ENCODE data around the gene RIT1.

The RIT1 gene

DNA sequence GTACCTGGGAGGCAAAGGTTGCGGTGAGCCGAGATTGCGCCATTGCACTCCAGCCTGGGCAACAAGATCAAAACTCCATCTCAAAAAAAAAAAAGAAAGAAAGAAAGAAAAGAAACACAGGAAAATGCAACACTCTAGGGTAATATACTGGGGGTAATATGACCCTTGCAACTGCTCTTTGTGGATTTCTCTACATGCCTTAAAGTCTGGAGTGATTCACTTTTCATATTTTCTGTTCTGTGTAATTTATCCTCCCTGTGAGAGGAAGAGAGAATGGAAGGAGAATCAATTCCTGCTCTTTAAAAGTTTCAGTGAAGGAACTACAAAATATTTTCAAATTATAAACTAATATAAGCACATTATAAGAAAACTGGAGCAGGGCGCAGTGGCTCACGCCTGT lies 22.7 kb downstream of the RIT1 start:
- Histone ChIP-seq H3K27ac (ENCODE audit: low read depth, low read length) (no peak overlapping the region), H3K9ac (ENCODE audit: low read length) (no peak overlapping the region)

DNA sequence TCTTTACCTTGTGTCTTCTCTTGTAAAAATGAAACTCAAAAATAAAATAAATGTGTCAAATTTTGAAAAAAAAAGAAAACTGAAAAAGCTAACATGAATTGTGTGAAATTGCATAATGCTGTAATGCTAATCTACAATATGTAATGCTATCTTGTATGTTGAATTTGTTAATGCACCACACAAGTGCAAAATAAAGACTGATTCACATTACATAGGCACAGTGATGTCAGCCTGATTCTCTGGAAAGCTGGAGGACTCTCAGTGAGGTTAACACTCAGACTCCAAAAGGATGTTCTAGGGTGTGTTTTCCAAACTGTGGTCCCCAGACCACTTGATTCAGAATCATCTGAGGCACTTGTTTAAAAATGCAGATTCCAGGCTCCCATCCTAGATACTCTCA lies 26.2 kb downstream of the RIT1 start:
- Histone ChIP-seq H3K9me3 (ENCODE audit: low read length) (no peaks in the 10 kb centered on the region), H3K4me3 (ENCODE audit: low read depth in 1 of 2, low read length in 2 of 2) (no peak overlapping the region), H3K36me3 (ENCODE audit: insufficient read depth, low read length) (peaks cover 12% of the 10 kb centered on the region), H3K27me3 (ENCODE audit: control insufficient read depth in 1 of 2, insufficient read depth in 2 of 2, low read length in 2 of 2) (no peaks in the 10 kb centered on the region), H3K4me1 (ENCODE audit: insufficient read depth, low read length) (no peaks in the 10 kb centered on the region), H3K9ac (ENCODE audit: low read length) (no peak overlapping the region), H3K27ac (ENCODE audit: low read depth, low read length) (no peak overlapping the region)

More for the DNA sequence above, 22.7 kb downstream of the RIT1 start:
- Histone ChIP-seq H3K36me3 (ENCODE audit: insufficient read depth, low read length) (no peaks in the 10 kb centered on the region), H3K4me3 (ENCODE audit: low read depth in 1 of 2, low read length in 2 of 2) (no peak overlapping the region), H3K27me3 (ENCODE audit: control insufficient read depth in 1 of 2, insufficient read depth in 2 of 2, low read length in 2 of 2) (no peaks in the 10 kb centered on the region), H3K9me3 (ENCODE audit: low read length) (no peaks in the 10 kb centered on the region), H3K4me1 (ENCODE audit: insufficient read depth, low read length) (peaks cover 4% of the 10 kb centered on the region)

DNA sequence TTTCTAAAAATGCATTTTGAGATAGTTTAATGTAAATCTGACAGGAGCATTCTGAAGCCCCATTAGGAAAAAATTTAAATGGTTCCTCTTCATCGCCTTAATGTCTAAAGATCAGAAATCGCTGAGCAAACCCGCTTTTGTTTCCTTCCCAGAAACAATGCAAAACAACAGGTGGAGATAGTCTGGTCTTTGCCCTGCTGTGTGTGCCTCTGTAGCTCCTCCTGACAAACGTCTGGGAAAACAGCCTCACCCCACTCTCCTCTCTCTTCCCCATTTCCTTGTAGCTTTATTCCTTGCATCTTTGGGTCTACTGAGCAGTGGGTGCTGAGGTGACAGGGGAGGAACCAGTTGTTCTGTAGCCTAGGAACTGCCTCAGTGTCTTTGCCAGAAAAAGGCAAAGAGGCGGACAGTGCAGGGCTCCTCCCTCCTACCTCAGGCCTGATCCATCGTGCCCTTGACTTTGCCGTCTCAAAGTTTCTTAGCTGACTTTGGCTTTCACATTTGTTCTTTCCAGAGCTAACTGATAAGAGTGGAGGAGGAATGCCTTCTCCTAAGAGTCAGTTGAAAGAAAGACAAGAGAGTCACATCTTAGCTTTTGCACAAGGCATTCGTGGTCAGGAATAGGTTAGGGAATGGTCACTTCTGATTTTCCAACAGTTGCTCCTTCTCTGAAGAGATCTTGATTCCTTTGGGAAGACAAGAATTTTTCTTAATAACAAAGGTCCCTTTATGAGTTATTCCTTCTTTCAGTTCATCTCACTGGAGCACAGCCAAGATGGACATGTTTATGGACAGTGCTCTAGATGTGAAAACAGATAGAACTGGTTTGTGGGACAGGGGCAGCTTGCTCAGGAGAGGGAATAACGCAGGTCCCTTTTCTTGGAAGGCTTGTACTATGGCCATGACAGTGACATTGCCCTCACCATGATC lies 26.9 kb downstream of the RIT1 start:
- Histone ChIP-seq H3K9me3 (ENCODE audit: low read length) (no peaks in the 10 kb centered on the region), H3K36me3 (ENCODE audit: insufficient read depth, low read length) (peaks cover 12% of the 10 kb centered on the region), H3K4me1 (ENCODE audit: insufficient read depth, low read length) (no peaks in the 10 kb centered on the region), H3K9ac (ENCODE audit: low read length) (no peak overlapping the region), H3K27me3 (ENCODE audit: control insufficient read depth in 1 of 2, insufficient read depth in 2 of 2, low read length in 2 of 2) (no peaks in the 10 kb centered on the region), H3K4me3 (ENCODE audit: low read depth in 1 of 2, low read length in 2 of 2) (no peak overlapping the region), H3K27ac (ENCODE audit: low read depth, low read length) (no peak overlapping the region)

DNA sequence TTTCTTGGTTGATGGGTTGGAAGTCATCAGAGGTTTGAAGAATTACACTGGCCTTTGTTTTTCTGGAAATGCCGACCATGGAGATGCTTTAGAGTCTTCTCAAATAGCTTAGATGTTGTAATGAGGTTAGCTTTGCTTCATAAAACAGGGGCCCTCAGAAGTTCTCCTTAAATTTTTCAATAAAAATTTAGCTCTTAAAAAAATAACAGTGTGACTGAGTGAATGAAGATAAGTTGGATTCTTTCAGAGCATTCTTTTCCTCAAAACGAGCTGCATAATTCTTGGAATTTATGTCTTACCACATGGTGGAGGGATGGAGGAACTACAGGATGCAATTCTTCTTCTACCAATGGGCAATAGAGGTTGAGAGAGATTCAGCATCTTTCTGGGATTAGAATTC lies 28.4 kb downstream of the RIT1 start:
- Histone ChIP-seq H3K4me1 (ENCODE audit: insufficient read depth, low read length) (no peaks in the 10 kb centered on the region), H3K4me3 (ENCODE audit: low read depth in 1 of 2, low read length in 2 of 2) (no peak overlapping the region), H3K9ac (ENCODE audit: low read length) (no peak overlapping the region), H3K27me3 (ENCODE audit: control insufficient read depth in 1 of 2, insufficient read depth in 2 of 2, low read length in 2 of 2) (no peaks in the 10 kb centered on the region), H3K27ac (ENCODE audit: low read depth, low read length) (no peak overlapping the region), H3K36me3 (ENCODE audit: insufficient read depth, low read length) (peaks cover 12% of the 10 kb centered on the region), H3K9me3 (ENCODE audit: low read length) (no peaks in the 10 kb centered on the region)

DNA sequence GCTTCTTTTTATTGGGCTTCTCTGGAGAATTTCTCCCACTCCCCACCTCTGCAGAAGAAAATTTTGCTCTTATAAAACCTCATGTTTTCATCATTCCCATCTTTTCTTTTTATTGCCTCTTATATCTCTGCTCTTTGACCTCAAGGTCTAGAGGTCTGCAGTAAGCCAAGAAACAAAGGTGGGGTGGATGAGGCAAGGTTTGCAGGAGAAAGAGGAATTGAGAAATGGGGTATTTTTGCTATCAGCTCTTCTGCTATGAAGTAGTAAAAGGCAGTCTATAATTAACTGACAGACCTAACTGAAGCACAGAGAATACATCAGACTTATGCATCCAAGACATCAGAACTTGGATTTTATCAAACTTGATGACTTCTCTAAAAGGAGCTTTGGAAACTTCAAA lies 28.9 kb downstream of the RIT1 start:
- H3K27me3 ChIP-seq (ENCODE audit: control insufficient read depth in 1 of 2, insufficient read depth in 2 of 2, low read length in 2 of 2): no peaks in the 10 kb centered on the region

DNA sequence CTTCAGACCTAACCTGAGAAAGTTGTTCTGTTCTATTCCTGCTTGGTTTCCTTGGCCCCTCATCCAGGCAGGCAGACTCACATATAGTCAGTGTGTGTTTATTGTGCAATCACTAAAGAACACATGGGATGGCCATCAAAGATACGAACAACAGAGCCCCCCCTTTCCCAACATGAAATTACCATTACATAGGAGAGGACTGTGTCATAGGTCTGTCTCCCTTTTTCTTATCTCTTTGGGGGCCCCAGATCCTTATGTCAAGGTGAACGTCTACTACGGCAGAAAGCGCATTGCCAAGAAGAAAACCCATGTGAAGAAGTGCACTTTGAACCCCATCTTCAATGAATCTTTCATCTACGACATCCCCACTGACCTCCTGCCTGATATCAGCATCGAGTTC lies 30.2 kb downstream of the RIT1 start:
- H3K9me3 ChIP-seq (ENCODE audit: low read length): no peaks in the 10 kb centered on the region
- no peak overlapping the region for H3K9ac ChIP-seq (ENCODE audit: low read length)
- H3K27ac ChIP-seq (ENCODE audit: low read depth, low read length): no peak overlapping the region
- H3K4me1 ChIP-seq (ENCODE audit: insufficient read depth, low read length): no peaks in the 10 kb centered on the region
- H3K27me3 ChIP-seq (ENCODE audit: control insufficient read depth in 1 of 2, insufficient read depth in 2 of 2, low read length in 2 of 2): no peaks in the 10 kb centered on the region
- peaks cover 12% of the 10 kb centered on the region for H3K36me3 ChIP-seq (ENCODE audit: insufficient read depth, low read length)
- no peak overlapping the region for H3K4me3 ChIP-seq (ENCODE audit: low read depth in 1 of 2, low read length in 2 of 2)

More for the DNA sequence above, 28.9 kb downstream of the RIT1 start:
- Histone ChIP-seq H3K27ac (ENCODE audit: low read depth, low read length) (no peak overlapping the region), H3K9me3 (ENCODE audit: low read length) (no peaks in the 10 kb centered on the region), H3K36me3 (ENCODE audit: insufficient read depth, low read length) (peaks cover 12% of the 10 kb centered on the region), H3K4me3 (ENCODE audit: low read depth in 1 of 2, low read length in 2 of 2) (no peak overlapping the region), H3K4me1 (ENCODE audit: insufficient read depth, low read length) (no peaks in the 10 kb centered on the region), H3K9ac (ENCODE audit: low read length) (no peak overlapping the region)

DNA sequence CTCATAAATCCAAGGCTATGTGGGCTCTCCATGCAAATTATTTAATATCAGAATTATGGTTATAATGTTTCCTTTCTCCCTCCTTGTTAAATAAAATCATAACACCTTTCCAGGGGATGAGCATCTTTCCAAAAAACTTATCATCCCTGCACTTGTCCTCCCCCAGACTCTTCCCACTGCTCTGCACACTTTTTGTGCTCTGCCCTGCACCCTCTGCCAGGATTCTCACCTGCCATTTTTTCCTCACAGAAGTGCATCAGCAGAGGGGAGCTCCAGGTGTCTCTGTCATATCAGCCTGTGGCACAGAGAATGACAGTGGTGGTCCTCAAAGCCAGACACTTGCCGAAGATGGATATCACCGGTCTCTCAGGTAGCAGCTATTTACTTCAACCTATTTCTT lies 30.9 kb downstream of the RIT1 start:
- H3K4me3 ChIP-seq (ENCODE audit: low read depth in 1 of 2, low read length in 2 of 2): no peak overlapping the region
- H3K9me3 ChIP-seq (ENCODE audit: low read length): no peaks in the 10 kb centered on the region
- peaks cover 12% of the 10 kb centered on the region for H3K36me3 ChIP-seq (ENCODE audit: insufficient read depth, low read length)
- H3K4me1 ChIP-seq (ENCODE audit: insufficient read depth, low read length): no peaks in the 10 kb centered on the region
- H3K9ac ChIP-seq (ENCODE audit: low read length): no peak overlapping the region
- H3K27ac ChIP-seq (ENCODE audit: low read depth, low read length): no peak overlapping the region
- H3K27me3 ChIP-seq (ENCODE audit: control insufficient read depth in 1 of 2, insufficient read depth in 2 of 2, low read length in 2 of 2): no peaks in the 10 kb centered on the region

DNA sequence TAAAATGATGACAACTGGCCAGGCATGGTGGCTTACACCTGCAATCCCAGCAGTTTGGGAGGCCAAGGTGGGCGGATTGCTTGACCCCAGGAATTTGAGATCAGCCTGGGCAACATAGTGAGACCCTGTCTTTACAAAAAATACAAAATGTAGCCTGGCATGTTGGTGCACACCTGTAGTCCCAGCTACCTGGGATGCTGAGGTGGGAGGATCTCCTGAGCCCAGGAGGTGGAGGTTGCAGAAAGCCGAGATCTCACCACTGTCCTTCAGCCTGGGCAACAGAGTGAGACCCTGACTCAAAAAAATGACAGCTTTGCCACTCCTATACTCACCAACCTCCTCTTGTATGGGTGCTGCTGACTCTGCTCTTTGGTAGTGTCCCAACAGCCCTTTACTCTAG lies 33.2 kb downstream of the RIT1 start:
- Histone ChIP-seq H3K9me3 (ENCODE audit: low read length) (no peaks in the 10 kb centered on the region), H3K4me1 (ENCODE audit: insufficient read depth, low read length) (no peaks in the 10 kb centered on the region), H3K27me3 (ENCODE audit: control insufficient read depth in 1 of 2, insufficient read depth in 2 of 2, low read length in 2 of 2) (no peaks in the 10 kb centered on the region), H3K4me3 (ENCODE audit: low read depth in 1 of 2, low read length in 2 of 2) (no peak overlapping the region), H3K9ac (ENCODE audit: low read length) (no peak overlapping the region), H3K27ac (ENCODE audit: low read depth, low read length) (no peak overlapping the region), H3K36me3 (ENCODE audit: insufficient read depth, low read length) (peaks cover 12% of the 10 kb centered on the region)

DNA sequence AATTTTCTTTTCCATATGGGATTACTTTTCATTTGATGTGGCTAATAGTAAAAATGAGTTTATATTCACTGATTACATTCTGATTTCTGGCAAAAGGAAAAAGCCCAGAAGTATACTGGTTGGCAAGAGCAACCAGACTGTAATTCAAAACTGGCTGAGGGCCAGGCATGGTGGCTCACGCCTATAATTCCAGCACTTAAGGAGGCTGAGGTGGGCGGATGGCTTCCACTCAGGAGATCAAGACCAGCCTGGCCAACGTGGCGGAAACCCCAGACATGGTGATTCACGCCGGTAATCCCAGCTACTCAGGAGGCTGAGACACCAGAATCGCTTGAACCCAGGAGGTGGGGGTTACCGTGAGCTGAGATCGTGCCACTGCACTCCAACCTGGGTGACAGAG lies 37.3 kb downstream of the RIT1 start:
- H3K4me1 ChIP-seq (ENCODE audit: insufficient read depth, low read length): peaks cover 9% of the 10 kb centered on the region
- no peaks in the 10 kb centered on the region for H3K36me3 ChIP-seq (ENCODE audit: insufficient read depth, low read length)
- no peaks in the 10 kb centered on the region for H3K9me3 ChIP-seq (ENCODE audit: low read length)
- no peak overlapping the region for H3K9ac ChIP-seq (ENCODE audit: low read length)
- H3K27me3 ChIP-seq (ENCODE audit: control insufficient read depth in 1 of 2, insufficient read depth in 2 of 2, low read length in 2 of 2): no peaks in the 10 kb centered on the region
- H3K27ac ChIP-seq (ENCODE audit: low read depth, low read length): no peak overlapping the region
- H3K4me3 ChIP-seq (ENCODE audit: low read depth in 1 of 2, low read length in 2 of 2): no peak overlapping the region

DNA sequence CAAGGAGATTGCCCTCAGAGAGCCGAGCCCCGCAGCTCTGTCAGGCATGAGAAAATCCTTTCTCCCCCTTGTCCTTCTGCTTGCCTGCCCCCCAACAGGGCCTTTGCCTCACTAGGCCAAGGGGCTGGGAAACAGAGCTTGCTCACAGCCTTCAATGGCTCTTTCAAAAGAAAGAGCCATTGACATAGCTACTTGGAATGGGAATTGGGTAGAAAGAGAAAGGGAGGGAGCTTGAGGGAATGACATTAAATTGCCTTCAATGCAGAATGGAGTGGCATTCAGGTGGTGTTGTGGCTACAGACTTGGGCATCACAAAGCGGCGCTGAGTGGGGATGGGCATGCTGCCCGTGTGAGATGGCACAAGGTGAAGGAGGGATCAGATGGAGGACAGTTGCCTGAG lies 38.6 kb downstream of the RIT1 start:
- Histone ChIP-seq H3K27me3 (ENCODE audit: control insufficient read depth in 1 of 2, insufficient read depth in 2 of 2, low read length in 2 of 2) (no peaks in the 10 kb centered on the region), H3K9ac (ENCODE audit: low read length) (no peak overlapping the region), H3K27ac (ENCODE audit: low read depth, low read length) (no peak overlapping the region), H3K36me3 (ENCODE audit: insufficient read depth, low read length) (no peaks in the 10 kb centered on the region), H3K9me3 (ENCODE audit: low read length) (no peaks in the 10 kb centered on the region), H3K4me1 (ENCODE audit: insufficient read depth, low read length) (peaks cover 9% of the 10 kb centered on the region), H3K4me3 (ENCODE audit: low read depth in 1 of 2, low read length in 2 of 2) (no peak overlapping the region)

DNA sequence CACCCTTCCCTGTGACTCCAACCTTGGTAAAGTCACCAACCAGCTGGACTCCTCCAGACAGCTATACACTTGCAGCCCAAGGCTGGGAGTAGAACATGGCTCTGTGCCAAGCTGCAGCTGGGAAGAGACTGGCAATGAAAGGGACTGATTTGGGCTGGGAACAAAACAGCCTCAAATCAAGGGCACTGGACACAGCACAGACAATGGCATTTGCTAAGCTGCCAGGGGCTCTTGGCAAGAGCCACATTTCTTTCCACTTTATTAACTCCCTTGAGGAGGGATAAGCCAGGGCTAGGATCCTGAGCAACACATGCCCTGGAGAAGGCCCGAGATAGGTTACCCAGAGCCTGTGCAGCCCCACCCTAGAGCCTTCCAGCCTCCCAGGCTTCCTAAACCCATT lies 39.8 kb downstream of the RIT1 start:
- no peak overlapping the region for H3K4me3 ChIP-seq (ENCODE audit: low read depth in 1 of 2, low read length in 2 of 2)
- H3K27me3 ChIP-seq (ENCODE audit: control insufficient read depth in 1 of 2, insufficient read depth in 2 of 2, low read length in 2 of 2): no peaks in the 10 kb centered on the region
- no peaks in the 10 kb centered on the region for H3K9me3 ChIP-seq (ENCODE audit: low read length)
- no peak overlapping the region for H3K27ac ChIP-seq (ENCODE audit: low read depth, low read length)
- no peaks in the 10 kb centered on the region for H3K36me3 ChIP-seq (ENCODE audit: insufficient read depth, low read length)
- no peak overlapping the region for H3K9ac ChIP-seq (ENCODE audit: low read length)
- H3K4me1 ChIP-seq (ENCODE audit: insufficient read depth, low read length): peaks cover 9% of the 10 kb centered on the region

DNA sequence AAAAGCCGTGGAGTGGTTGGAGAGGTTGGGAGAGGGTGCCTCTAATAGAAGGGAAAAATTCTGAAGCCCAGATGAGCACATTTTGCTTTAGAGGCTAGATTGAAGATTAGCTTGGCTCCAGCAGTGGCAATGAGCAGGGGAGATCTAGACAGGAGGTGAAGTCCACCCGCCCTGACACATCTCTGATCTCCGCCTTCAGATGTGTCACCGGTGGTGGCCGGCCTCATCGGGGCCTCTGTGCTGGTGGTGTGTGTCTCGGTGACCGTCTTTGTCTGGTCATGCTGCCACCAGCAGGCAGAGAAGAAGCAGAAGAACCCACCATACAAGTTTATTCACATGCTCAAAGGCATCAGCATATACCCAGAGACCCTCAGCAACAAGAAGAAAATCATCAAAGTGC lies 43.4 kb downstream of the RIT1 start:
- no peak overlapping the region for H3K9ac ChIP-seq (ENCODE audit: low read length)
- no peak overlapping the region for H3K4me3 ChIP-seq (ENCODE audit: low read depth in 1 of 2, low read length in 2 of 2)
- H3K9me3 ChIP-seq (ENCODE audit: low read length): no peaks in the 10 kb centered on the region
- peaks cover 9% of the 10 kb centered on the region for H3K4me1 ChIP-seq (ENCODE audit: insufficient read depth, low read length)
- H3K27me3 ChIP-seq (ENCODE audit: control insufficient read depth in 1 of 2, insufficient read depth in 2 of 2, low read length in 2 of 2): no peaks in the 10 kb centered on the region
- no peaks in the 10 kb centered on the region for H3K36me3 ChIP-seq (ENCODE audit: insufficient read depth, low read length)
- no peak overlapping the region for H3K27ac ChIP-seq (ENCODE audit: low read depth, low read length)
